Activated CD8-positive, alpha-beta memory T cell treated with anti-CD3 and anti-CD28 coated beads for 4 hours (primary cell): ENCODE results near the gene ANKS6.

Experiments used
- DNase-seq, 2 donors: peaks; one replicate each; pipeline ENCODE4 v3.0.0-alpha.2; 2020; ENCODE audit warnings: low read depth in 2 of 2

The ANKS6 gene

DNA sequence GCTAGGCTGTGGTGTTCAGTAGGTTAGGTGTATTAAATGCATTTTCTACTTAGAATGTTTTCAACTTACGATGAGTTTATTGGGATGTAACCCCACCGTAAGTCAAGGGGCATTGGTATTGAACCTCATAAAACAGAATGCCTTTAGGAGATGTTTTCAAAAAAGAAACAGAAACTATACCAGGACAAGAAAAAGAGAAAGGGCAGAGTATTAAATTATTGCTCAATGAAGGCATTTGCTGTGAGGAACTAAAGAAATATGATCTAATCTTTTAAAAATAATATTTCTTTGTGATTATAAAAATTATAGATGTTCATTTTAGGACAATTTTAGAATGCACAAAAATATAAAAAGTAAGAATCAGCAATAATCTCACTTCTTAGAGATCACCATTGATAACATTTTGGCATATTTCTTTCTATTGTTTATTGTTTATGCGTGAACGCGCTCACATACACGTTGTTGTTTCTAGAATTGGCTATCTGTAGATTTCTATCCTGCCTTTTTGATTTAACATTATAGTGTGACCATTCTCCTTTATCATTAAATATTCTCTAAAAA lies 19.1 kb upstream of the ANKS6 start:
- DNase-seq: no peak

GRCh38 chr9:98811051-98811650 lies 14.8 kb upstream of the ANKS6 start:
- DNase-seq: no peak

GRCh38 chr9:98810102-98810842 lies 13.9 kb upstream of the ANKS6 start:
- DNase-seq: no peak

GRCh38 chr9:98809311-98810101 lies 13.2 kb upstream of the ANKS6 start:
- no peak for DNase-seq

DNA sequence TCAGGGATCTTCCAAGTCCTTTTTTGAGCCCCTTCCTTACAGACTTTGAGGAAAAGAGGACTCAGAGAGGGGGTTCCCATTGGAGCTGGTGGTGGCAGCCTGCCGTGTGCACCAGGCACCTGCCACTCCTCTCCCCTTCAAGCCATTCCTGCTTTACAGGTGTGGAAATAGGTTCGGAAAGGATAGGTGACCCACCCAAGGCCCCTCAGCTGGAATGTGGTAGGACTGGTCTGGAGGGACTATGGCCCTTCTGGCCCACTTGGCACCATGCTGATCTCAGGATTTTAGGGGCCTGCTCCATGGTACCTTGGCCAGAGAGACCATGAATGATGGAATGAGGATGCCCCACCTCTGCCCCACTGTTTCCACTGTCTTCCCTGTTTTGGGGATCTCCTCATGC lies 12.5 kb upstream of the ANKS6 start:
- no peak for DNase-seq

GRCh38 chr9:98808411-98808815 lies 12.1 kb upstream of the ANKS6 start:
- DNase-seq: no peak

DNA sequence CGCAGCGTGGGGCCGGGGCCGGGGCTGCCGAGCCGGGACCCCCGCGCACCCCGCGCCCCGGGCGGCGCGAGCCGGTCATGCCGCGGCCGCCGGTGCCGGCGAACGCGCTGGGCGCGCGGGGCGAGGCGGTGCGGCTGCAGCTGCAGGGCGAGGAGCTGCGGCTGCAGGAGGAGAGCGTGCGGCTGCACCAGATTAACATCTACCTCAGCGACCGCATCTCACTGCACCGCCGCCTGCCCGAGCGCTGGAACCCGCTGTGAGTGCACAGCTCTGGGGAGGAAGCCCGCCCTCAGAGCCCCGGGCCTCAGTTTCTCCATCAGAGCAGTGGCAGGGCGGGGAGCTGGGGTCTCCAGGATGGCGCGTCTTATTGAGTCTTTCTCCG lies 11.4 kb upstream of the ANKS6 start:
- DNase-seq: no peak

DNA sequence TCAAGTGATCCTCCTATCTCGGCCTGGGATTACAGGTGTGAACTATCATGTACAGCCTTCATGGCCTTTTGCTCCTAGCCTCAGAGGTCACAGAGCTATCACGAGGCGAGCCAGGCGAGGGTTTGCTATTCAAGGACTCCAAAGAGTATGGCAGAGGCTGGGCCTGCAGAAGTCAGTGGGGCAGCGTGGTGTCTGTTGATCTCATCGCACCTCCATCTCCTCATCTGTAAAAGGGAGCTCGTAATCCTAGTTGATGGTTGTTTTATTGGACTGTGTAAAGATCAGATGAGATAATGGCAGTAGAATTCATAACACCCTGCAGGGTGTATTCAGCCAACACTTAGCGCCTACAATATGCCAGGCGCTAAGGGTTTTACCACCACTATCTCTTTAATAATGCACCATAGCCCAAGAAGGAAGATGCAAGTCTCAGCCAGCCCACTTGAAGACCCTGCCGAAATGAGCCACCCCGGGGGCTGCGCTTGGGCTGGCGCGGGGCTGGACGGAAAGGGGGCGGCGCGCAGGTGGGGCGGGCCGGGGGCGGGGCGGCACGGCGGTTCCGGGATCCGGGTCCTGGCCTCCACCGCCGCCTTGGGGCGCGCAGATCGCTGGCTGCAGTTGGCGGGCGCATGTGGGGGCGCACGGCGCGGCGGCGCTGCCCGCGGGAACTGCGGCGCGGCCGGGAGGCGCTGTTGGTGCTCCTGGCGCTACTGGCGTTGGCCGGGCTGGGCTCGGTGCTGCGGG lies 10.9 kb upstream of the ANKS6 start, which contains the start of gene GALNT12:
Gene GALNT12, plus strand, starts transcription at position 601 of the 744 bp plus-strand sequence. Its CDS starts 29 bp downstream, at position 630.
- peak; percentile 8 to 25 for DNase-seq

DNA sequence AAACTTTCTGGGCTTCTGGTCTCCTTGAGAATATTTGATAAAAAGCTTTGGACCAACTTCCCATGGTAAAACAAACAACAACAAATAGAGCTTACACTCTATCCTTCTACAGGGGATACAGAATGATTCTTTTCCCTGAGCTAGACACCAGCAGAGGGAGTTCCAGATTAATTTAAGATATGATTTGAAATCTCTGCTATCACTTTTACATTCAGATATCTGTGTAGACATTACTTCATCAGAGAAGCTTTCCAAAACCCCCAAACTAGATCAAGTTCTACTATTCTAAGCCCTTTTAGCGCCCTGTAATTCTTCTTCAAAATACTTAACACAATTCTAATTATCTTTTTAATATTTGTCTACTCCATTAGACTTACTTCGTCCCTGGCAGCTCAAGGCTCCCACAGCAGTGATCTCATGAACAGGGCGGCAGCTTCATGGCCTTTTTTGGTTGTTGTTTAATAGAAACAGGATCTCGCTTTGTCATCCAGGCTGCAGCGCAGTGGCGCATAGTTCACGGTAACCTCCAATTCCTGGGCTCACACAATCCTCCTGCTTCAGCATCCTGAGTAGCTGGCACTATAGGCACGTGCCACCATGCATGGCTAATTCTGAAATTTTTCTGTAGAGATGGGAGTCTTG lies 10.2 kb upstream of the ANKS6 start:
- no peak for DNase-seq

DNA sequence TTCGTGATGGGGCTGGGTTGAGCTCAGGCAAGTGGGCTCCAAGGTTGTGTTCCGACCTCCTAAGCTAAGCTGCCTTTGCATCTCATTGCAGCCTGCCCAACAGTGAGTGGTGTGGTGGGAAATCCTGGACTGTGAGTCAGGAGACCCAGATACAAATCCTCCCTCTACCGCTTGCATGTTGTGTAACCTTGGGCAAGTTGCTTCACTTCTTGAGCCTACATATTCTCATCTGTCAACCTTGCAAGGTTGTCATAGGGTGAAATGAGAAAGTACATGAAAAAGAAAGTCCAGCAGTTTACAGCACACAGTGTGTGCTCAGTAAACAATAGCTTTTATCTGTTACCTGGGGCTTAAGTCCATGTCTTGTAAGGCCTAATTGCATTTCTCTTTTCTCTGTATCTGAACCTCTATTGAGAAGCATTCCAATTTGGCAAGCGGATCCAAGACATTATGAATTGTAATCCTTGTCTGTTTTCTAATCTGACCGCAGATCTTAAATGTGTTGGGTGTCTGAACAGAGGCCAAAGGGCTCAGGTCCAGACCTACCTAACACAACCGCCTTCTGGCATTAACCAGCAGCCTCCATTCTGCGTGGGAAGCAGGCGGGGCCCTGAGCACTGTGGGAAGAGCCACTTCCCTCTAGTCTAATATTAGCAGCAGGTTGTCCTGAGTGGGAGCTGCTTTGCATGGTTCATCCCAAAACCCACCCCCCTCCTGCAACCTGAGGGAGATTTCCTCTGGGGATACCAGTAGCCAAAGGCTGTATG lies 9.3 kb upstream of the ANKS6 start:
- no peak for DNase-seq

GRCh38 chr9:98804083-98804482 lies 7.7 kb upstream of the ANKS6 start:
- DNase-seq: no peak

- DNase-seq: no peak
Observed at GRCh38 chr9:98801969-98802371, 5.6 kb upstream of the ANKS6 start.

DNA sequence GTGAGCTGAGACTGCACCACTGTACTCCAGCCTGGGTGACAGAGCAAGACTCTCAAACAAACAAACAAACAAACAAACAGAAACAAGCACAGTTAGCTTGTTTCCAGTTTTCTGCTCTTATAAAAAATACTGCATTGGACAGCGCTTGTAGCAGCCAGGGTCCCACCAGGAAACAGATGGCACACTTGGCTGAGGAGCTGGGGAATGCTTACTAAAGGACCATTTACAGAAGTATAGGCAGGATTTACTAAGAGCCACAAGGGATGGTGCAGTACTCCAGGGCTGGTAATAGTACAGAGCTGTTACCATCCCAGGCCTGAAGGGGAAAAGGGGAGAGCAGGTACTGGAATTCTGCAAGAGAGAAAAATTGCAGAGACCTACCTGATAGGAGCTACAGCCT lies 5.2 kb upstream of the ANKS6 start:
- no peak for DNase-seq

GRCh38 chr9:98798254-98798653 lies 1.9 kb upstream of the ANKS6 start:
- no peak for DNase-seq

DNA sequence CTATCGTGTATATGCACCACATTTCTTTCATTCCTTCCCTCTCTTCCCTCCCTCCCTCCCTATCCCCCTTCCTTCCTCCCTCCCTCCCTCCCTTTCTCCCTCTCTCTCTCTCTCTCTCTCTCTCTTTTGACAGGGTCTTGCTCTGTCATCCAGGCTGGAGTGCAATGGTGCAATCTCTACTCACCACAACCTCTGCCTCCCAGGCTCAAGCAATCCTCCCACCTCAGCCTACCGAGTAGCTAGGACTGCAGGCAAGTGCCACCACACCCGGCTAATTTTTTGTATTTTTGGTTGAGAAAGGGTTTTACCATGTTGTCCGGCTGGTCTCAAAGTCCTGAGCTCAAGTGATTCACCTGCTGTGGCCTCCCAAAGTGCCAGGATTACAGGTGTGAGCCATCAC lies 1.1 kb upstream of the ANKS6 start:
- no peak for DNase-seq

DNA sequence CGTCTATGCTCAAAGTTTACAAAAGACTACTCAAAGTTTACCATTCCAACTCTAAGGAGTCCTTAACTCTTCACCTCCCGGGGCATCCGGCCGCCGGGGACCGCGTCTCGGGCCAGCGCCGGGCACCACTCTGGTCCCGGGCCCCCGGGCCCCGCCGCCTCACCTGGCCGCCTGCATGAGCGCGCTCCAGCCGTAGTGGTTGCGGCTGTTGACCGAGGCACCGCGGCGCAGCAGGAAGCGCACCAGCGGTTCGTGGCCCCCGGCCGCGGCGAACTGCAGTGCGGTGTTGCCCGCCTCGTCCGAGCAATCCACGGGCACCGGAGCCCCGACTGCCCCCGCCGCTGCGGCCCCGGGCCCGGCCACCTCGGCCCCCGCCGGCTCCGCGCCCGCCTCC lies 388 bp downstream of the ANKS6 start:
- no peak for DNase-seq

GRCh38 chr9:98795295-98795955 lies 930 bp downstream of the ANKS6 start:
- DNase-seq: no peak

DNA sequence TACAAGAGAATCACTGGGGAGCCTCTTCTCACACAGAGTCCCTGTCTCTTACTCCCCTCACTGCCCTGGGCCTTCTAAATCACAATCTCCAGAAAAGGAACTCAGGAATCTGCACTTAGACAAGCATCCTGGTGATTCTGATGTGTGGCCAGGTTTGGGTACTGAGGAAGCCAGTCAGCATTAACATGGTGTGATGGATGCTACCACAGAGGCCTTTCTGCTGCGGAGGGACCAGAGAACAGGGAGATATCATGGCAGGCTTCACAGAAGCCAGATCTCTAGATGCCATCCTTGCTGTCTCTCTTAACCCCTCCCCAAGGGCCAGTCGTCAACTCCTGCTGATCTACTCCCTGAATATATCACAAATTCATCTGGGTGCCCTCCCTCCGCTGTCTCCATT lies 1.6 kb downstream of the ANKS6 start:
- DNase-seq: no peak

DNA sequence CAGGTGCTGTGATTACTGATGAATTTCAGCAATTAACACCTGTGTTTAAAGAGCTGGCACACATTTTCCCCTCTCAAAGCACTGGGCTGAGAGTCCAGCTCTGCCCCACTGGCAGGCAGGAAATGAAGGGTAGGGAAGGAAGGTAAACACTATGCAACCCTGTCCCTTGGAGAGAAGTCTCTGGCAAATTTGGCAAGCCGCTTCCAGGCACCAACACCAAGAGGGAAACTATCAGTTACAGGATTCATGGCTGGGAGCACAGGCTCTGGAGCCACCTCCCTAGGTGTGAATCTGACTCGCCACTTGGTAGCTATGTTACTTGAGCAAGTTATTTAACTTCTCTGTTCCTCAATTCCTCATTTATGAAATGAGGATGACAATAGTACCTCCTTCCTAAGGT lies 3.3 kb downstream of the ANKS6 start:
- DNase-seq: no peak
